C1 segment of cervical spinal cord (tissue), 14 donors: Measurements from ENCODE around the gene PDE8A.
"Not testable (repeated sequence)": the region's sequence is repeated elsewhere in the genome, so short reads cannot be mapped to it uniquely, and the experiment has no call there.

ENCODE experiments used
- DNase-seq, 14 donors: peaks; one replicate each; lab custom pipeline; 2025; lab: John Stamatoyannopoulos, UW

The PDE8A gene

DNA sequence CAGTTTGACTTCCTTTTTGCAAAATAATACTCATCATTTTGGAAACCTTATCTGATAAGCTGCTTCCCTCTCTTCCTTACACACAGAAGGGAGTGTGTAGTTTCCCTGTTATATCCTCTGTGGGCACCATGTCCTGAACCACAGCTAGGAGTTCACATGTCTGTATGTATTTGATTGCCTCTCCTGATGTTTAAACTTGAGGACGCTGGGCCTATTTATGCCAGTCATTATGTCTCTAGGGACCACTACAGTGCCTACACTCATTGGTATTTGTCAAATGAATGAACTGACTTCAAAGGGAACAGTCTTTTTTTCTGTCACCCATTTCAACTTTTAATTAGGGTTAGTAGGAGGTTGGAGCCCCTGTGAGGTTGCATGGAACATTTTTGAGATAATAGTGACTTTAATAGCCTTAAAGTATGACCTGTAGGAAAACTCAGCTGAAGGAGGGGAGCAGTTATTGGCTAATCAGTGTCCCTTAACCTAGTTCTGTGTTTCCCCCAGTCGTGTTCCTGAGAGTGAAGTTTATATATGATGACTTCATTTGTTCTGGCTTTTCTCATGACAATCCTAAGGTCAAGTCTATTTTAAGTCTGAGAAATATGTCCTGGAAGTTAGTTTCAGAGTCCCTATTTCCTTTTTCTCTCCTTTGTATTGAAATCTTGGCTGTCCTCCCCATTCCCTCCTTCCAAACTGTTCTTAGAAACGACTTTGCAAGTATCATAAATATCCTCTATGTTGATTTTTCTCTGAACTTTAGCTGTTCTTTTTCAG is 28.9 kb downstream of the PDE8A start:
- DNase-seq, result no peak

- no peak for DNase-seq
Measured at GRCh38 chr15:85011160-85011571, 29.5 kb downstream of the PDE8A start.

DNA sequence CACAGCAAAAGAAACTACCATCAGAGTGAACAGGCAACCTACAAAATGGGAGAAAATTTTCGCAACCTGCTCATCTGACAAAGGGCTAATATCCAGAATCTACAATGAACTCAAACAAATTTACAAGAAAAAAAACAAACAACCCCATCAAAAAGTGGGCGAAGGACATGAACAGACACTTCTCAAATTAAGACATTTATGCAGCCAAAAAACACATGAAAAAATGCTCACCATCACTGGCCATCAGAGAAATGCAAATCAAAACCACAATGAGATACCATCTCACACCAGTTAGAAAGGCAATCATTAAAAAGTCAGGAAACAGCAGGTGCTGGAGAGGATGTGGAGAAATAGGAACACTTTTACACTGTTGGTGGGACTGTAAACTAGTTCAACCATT is 30.1 kb downstream of the PDE8A start:
- not testable (repeated sequence) for DNase-seq

GRCh38 chr15:85013785-85014184 is 32.1 kb downstream of the PDE8A start:
- DNase-seq, result no peak

GRCh38 chr15:85014932-85015331 is 33.3 kb downstream of the PDE8A start:
- no peak for DNase-seq

- DNase-seq, result no peak
Measured at GRCh38 chr15:85016275-85016674, 34.6 kb downstream of the PDE8A start.

DNA sequence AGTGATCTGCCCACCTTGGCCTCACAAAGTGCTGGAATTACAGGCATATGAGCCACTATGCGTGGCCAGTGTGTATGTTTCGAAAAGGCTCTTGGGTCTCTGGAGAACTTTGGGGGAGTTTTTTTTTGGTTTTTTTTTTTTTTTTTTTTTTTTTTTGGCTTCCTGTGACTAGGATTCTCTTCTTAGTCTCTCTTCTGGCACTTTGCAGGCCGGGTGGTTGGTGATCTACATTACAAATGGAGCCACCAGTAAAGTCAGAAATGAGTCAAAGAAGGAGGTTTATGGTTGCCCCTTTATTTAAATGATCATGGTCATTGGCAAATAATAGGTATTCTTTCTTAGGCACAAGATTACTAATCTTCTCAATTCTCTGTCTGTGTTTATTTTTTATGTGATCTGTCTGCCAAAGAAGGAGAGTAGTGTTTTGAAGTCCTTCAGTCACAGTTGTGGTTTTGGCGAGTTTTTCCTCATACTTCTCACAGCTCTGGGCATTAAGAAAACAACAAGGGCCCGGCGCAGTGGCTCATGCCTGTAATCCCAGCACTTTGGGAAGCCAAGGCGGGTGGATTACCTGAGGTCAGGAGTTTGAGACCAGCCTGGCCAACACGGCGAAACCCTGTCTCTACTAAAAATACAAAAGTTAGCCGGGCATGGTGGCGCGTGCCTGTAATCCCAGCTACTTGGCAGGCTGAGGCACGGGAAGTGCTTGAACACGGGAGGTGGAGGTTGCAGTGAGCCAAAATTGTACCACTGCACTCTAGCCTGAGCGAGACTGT is 38.3 kb downstream of the PDE8A start:
- no peak for DNase-seq

DNA sequence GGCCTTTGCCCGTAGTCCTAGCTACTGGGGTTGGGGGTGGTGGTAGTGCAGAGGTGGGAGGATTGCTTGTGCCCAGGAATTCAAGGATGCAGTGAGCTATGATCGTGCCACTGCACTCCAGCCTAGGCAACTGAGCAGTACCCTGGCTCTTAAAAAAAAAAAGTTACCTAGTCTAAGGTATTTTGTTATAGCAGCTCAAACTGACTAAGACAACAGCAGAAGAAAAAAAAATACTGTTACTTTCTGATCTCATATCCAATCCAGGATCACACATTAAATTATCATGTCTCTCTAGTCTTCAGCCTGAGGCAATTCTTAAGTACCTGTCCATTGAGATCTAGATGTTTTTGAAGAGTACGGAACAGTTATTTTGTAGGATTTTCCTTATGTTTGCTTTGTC is 39.8 kb downstream of the PDE8A start:
- no peak for DNase-seq

DNA sequence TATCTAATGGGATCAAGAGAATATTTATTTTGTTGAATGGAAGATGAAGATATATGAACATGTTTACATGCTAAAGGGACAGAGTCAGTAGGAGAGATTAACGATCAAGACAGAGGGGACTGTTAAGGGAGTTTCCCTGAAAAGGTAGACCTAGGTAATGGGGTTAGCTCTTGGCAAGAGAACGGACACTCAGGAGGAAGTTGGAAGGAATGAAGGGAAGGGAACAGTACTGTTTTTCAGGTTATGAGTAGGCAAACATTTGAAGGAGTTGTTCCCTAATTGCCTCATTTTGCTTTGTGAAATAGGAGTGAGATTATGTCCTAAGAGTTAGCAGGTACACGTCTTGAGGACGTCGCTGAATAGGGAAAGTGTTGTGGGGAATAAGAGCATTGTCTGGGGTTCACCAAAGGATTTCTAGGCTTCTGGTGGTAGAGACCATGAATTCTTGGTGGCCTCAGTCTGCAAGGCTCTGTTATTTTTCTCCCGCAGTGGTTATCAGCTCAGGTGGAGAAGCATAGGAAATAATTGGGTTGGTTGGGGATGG is 41.3 kb downstream of the PDE8A start:
- DNase-seq, result no peak

GRCh38 chr15:85024003-85024402 is 42.3 kb downstream of the PDE8A start:
- no peak for DNase-seq

- peak in 2 of 14 donors; percentile 19 to 46 for DNase-seq
Measured at GRCh38 chr15:85024509-85025336, 43.1 kb downstream of the PDE8A start.

DNA sequence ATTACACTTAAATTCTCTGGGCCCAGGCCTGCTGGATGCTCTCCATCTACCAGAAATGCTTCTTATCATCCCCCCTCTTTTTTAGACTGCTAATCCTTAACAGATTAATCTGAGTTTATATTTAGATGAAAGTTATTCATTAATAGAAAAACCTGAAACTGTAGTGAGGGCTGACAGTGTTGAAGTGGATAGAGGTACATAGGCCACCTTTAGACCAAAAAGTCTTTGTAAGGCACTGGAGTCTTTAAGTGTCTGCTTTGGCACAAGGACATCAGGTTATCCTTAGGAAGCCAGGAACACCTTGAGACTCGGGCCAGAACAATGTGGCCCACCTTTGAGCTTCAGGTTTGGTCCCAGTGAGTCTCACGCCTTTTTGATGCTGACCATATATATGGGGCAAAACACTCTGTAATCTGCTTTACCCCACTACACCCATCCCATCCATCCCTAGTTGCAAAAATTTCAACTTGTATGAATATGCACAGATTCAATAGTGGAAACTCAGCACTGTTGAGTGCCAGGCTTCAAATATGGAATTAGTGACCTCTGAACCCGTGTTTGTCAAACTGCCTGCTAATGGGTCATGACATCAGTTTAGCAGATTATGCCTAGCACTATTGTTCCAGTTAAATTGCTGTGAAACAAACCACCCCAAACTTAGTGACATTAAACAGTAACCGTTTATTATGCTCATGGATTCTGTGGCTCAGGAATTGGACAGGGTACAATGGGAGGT is 44.0 kb downstream of the PDE8A start:
- DNase-seq, result peak in 1 of 14 donors; percentile 34

DNA sequence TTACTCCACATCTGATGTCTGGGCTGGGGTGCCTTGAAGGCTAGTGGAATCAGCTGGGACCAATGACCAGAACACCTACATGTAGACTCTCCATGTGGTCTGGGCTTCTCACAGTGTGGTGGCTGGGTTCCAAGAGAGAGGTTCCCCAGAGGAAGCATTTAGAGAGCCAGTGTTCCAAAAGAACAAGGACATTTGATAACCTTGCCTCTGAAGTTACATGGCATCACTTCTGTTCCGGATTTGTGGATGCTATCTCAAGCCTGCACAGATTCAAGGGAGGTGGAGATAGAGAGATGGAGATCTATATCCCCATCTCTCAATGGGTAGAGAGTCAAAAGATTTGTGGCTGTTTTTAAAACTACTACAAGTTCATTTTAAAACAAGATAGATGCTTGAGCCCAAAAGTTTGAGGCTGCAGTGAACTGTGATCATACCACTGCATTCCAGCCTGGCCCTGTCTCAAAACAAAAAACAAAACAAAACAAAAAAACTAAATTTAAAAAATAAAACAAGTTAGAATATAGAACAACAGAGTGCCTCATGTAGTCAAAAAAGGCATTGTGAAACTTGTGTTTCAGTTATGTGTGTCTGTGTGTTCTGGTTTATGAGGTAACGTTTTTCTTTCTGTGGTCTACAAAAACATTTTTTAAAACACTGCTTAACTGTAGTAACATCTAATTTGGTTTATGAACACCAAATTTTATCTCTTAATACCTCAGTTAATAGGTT is 44.8 kb downstream of the PDE8A start:
- DNase-seq, result peak in 1 of 14 donors; percentile 24

- no peak for DNase-seq
Measured at GRCh38 chr15:85027033-85027380, 45.4 kb downstream of the PDE8A start.

DNA sequence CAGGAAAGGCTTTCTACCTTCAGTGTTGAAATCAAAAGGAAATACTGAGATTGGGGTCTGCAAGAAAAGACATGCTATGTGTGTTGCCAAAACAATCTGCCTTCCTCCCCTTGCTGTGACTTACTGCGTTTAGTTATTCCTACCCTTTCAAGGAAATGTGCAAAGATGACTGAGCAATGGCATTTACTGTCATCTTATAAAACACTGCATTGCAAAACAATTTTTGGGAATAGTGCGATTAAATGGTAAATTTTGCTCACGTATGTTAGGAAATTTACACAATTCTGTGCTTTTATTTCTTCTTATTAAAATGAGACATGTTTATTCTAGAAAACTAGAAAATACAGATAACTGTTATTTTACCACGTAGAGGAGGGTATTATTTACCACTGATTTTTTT is 45.8 kb downstream of the PDE8A start:
- no peak for DNase-seq

- no peak for DNase-seq
Measured at GRCh38 chr15:85028416-85028815, 46.8 kb downstream of the PDE8A start.

DNA sequence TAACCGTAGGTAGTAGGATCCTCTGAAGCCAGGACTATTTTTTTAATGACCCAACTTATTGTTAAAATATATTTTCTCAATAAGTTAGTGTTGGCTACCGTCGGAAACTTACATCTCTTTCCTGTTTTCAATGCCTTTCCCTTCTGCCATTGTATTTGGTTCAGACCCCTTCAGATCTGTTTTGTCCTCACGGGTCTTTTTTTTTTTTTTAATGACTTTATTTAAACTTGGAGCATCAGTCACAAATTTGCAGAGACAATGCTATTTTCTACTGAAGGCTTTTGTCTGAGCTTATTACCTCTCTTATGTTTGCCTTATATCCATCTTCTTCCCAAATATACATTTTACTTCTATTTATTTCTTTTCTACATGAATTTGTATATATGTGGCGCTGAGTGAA is 47.6 kb downstream of the PDE8A start:
- no peak for DNase-seq

GRCh38 chr15:85030301-85030929 is 48.8 kb downstream of the PDE8A start:
- no peak for DNase-seq

DNA sequence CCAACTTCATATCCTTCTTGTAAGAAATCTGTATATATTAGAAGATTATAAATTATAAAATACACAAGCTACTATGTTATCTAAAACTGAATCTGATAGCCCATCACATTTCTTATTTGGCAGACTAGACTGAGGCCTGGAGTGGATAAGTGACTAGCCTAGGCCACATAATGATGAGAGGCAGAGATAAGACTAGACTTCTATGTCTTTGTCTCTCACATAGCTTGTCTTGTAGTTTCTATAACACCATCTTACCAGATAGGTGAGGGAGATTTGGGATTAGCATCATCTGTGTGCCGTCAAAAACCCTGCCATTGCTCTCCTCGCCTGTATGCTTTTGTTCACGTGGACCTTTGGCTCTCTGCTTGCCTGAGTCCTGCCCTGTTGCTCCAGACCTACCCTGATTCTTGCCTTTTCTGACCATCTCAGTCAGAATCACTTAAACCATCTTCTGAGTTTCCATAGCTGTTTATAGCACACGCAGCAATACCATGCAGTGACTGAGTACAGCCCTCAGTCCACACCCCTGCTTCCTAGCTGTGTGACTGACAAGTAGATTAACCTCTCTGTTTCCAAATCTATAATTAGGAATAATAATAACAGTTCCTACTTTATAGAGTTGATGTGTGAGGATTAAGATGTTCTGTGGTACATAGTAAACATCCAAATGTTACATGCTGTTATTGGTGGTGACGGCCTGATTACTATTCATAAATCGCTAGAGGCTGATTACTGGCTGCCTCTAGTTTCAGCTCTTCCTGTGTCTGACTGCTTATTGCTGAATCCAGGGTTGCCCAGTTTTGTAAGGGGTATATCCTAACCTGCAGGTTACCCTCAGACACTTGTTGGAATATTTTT is 49.7 kb downstream of the PDE8A start:
- no peak for DNase-seq
